AG04449 (cell line): ENCODE measurements around the gene PTAR1.

Source experiments
- CTCF ChIA-PET: fragments of 350-600 bp; formaldehyde crosslinking; extraction: SDS; loops from one replicate; lab custom pipeline; 2021; ENCODE audit warnings: antibody characterized with exemption; lab: Yijun Ruan, JAX
- POLR2A ChIA-PET: fragments of 400-600, 350-600 bp; formaldehyde crosslinking; extraction: SDS; loops from one replicate; lab custom pipeline; 2020; ENCODE audit warnings: antibody characterized with exemption, inconsistent platforms; lab: Yijun Ruan, JAX
- DNase-seq: peaks from one replicate; pipeline ENCODE4 v3.0.0-alpha.2; 2010; ENCODE audit warnings: low read depth, low spot score
- H3K4me3 ChIP-seq: 2 replicates; pipeline ENCODE4 v1.5.1; 2011; ENCODE audit warnings: low read depth, mild to moderate bottlenecking, control low read depth, low read length
- TF ChIP-seq, protein P1 (sequence below): IDR thresholded peaks from one replicate; pipeline ENCODE4 v1.5.1; 2011; ENCODE audit warnings: mild to moderate bottlenecking, moderate library complexity, low read length, control low read depth, inconsistent platforms; ENCODE audit not compliant: insufficient read depth; ENCODE audit errors: missing control alignments

The PTAR1 gene

DNA sequence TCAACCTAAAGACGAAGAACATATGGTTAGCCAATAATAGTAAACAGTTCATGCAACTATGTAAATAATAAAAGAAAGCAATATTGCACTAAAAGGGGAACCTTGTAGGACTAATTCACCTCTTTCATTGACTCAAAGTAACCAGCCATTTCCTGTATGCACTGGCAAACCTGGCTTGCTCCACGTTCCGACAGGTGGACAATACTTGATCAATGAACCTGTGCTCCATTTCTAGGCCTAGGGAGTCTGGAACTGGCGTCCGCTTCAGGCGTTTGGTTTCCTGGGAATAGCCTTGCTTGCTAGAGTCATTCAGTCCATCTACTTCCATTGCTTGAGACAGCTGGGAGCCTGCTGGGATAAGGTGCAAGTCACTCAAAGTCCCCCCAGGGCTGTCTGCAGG lies 41.6 kb downstream of the PTAR1 start:
- TF ChIP-seq, protein P1, sequence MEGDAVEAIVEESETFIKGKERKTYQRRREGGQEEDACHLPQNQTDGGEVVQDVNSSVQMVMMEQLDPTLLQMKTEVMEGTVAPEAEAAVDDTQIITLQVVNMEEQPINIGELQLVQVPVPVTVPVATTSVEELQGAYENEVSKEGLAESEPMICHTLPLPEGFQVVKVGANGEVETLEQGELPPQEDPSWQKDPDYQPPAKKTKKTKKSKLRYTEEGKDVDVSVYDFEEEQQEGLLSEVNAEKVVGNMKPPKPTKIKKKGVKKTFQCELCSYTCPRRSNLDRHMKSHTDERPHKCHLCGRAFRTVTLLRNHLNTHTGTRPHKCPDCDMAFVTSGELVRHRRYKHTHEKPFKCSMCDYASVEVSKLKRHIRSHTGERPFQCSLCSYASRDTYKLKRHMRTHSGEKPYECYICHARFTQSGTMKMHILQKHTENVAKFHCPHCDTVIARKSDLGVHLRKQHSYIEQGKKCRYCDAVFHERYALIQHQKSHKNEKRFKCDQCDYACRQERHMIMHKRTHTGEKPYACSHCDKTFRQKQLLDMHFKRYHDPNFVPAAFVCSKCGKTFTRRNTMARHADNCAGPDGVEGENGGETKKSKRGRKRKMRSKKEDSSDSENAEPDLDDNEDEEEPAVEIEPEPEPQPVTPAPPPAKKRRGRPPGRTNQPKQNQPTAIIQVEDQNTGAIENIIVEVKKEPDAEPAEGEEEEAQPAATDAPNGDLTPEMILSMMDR: no peak
- ChIA-PET POLR2A (no interaction called here), CTCF (no interaction called here)
- H3K4me3 ChIP-seq: no peak overlapping the region
- DNase-seq: no peak

DNA sequence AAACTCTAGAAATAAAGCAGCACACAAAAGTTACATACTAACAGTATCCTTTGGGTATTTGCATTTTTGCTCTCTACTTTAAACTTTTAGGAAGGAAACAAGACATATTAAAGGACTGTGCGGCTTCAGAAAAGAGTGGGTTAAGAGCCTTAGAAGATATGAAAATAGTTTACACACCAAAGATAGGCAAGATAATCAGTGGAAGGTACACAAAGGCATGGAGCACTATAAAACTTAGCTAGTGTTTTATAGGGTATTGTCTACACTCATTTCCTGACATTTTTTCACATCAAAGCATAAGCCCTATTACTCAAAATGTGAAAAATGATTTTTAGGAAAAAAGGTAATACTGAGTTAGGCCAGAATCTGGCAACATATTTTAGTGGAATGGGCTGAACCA lies 44.0 kb downstream of the PTAR1 start:
- TF ChIP-seq, protein P1: no peak
- H3K4me3 ChIP-seq: no peak overlapping the region
- DNase-seq: no peak
- ChIA-PET POLR2A (no interaction called here), CTCF (interaction anchor here (1.6 to 1.7 kb wide), 2 partner anchors 18 to 43 kb away, joined by 4 to 6 read pairs; partner anchors contain the start of gene APBA1)

DNA sequence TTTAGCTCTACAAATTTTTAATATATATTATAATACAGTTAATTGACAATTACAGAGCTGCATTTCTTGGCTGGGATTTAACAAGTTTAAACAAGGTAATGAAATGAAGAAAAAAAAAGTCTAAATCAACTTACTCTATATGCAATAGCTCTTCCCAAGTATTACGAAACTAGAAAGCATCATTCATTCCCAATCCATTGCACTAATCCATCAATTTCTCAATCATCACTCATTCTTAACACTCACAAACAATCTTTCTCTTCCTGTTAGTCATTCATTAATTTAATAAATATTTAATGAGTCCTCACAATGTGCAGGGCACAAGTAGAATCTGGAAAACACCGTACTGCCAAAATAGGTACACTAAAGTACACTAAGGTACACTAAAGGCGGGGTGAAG lies 44.7 kb downstream of the PTAR1 start:
- CTCF ChIA-PET: interaction anchor here (1.6 to 1.7 kb wide), 2 partner anchors 19 to 42 kb away, joined by 4 to 6 read pairs; partner anchors contain the start of gene APBA1
- TF ChIP-seq, protein P1: no peak
- no peak for DNase-seq
- H3K4me3 ChIP-seq: no peak overlapping the region
- POLR2A ChIA-PET: no interaction called here

DNA sequence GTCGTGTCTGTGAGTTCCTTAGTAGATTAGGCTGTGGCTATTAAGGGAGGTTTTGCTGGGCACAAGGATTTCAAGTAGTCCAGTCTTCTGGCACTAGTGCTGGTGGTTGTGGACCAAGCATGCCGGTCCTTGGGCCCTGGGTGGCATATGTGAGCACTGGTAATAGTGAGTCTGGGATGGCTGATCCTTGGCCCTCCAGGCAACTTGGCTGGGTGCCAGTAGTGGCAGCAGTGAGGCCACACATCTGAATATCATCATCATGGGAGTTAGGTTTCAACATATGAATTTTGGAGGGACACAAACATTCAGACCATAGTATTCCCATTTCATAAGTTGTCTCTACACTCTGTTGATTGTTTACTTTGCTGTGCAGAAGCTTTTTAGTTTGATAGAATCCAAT lies 62.3 kb downstream of the PTAR1 start:
- TF ChIP-seq, protein P1: no peak
- no peak overlapping the region for H3K4me3 ChIP-seq
- ChIA-PET POLR2A (no interaction called here), CTCF (interaction anchor here (1.4 kb wide), 1 partner anchor 48 kb away, joined by 3 read pairs; no protein-coding TSS in a partner anchor)
- DNase-seq: no peak

DNA sequence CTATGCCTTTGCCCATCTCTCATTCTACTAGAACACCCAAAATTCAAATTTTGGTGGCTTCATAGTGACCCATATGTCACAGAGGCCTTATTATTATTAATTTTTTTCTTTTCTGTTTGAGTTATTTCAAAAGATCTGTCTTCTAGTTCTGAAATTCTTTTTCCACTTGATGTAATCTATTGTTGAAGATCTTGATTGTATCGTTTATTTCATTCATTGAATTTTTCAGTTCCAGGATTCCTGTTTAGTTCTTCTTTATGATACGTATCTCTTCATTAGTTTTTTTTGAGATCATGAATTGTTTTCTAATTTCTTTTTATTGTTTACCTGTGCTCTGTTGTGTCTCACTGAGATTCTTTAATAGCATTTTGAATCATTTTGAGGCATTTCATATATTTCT lies 63.0 kb downstream of the PTAR1 start:
- ChIA-PET POLR2A (no interaction called here), CTCF (interaction anchor here (1.4 kb wide), 1 partner anchor 49 kb away, joined by 3 read pairs; no protein-coding TSS in a partner anchor)
- TF ChIP-seq, protein P1: no peak
- no peak overlapping the region for H3K4me3 ChIP-seq
- DNase-seq: no peak

DNA sequence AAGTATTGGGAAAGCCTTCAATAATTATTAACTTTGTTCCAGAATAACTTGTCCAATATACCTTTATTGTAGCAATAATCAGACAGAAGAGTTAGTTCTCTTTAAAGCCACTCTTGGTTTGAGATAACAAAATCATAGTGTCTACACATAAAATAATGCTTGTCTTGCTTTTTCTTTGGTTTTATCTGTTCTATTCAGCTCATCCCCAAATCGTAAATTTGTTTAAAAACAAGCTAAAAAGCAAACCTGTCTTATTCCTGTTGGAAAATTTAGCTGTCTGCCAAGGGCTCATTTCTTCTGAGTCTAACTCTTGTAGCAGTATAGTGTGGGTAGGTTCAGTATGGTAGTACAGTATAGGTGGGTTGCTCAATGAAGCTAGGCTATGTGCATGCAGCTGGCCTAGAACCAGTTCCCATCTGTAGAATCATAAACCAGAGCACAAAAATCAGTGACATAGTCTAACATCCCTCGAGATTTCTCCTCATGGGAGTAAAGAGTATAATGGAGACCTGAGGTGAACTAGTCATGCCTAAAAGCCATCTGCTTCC lies 69.7 kb downstream of the PTAR1 start:
- TF ChIP-seq, protein P1: no peak
- ChIA-PET CTCF (interaction anchor here (0.9 kb wide), 1 partner anchor 17 kb away, joined by 3 read pairs; no protein-coding TSS in a partner anchor), POLR2A (no interaction called here)
- no peak overlapping the region for H3K4me3 ChIP-seq
- no peak for DNase-seq
